ENCODE measurements around the gene TMTC4.

TMTC4 gene

GRCh38 chr13:100597253-100597652 is 77.3 kb downstream of the TMTC4 start:
- H3K79me2 ChIP-seq (ENCODE audit: insufficient read depth, low read length) = no peaks in the 10 kb centered on the region
- TF ChIP-seq EZH2phosphoT487 (conservative IDR thresholded peaks at IDR 0.05; ENCODE audit: low read length) (no peak), CTCF (IDR thresholded peaks at IDR 0.05; ENCODE audit: insufficient read depth, low read length, poor library complexity, severe bottlenecking) (no peak)
- H3F3A ChIP-seq (ENCODE audit: insufficient read depth) = no peaks in the 10 kb centered on the region
- H3K9me3 ChIP-seq (ENCODE audit: insufficient read depth, low read length) = no peaks in the 10 kb centered on the region
- H3K27me3 ChIP-seq (ENCODE audit: low read length) = no peaks in the 10 kb centered on the region
- no peak overlapping the region for H2AFZ ChIP-seq (ENCODE audit: low read depth, low read length, severe bottlenecking)
- no peaks in the 10 kb centered on the region for H4K20me1 ChIP-seq (ENCODE audit: low read depth, low read length)
- no peak overlapping the region for H3K9ac ChIP-seq (ENCODE audit: low read length)
- H3K27ac ChIP-seq (ENCODE audit: low read depth, low read length) = no peak overlapping the region
- no peaks in the 10 kb centered on the region for H3K36me3 ChIP-seq (ENCODE audit: low read length)
- H3K4me2 ChIP-seq (ENCODE audit: low read depth, low read length, poor library complexity, severe bottlenecking) = no peak overlapping the region
- no peaks in the 10 kb centered on the region for H3K9me2 ChIP-seq (replicated peaks; ENCODE audit: insufficient read depth, low read length)
- no peak overlapping the region for H3K4me3 ChIP-seq (ENCODE audit: insufficient read depth, low read length, poor library complexity, severe bottlenecking)

DNA sequence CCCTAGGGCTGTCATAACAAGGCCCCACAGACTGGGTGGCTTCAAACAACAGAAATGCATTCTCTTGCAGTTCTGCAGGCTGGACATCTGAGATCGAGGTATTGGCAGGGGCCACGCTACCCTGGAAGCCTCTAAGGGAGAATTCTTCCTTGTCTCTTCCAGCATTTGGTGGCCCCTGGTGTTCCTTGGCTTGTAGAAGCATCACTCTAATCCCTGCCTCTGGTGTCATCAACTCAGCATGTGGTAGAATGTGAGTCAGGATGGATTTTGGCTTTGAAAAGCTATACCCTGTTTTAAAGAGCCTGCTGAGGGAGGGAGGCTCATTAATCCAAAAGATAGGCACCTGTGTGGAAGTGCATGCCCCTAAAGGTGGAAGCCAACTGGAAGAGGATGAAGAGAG is 78.1 kb downstream of the TMTC4 start:
- no peaks in the 10 kb centered on the region for H3F3A ChIP-seq (ENCODE audit: insufficient read depth)
- H3K4me3 ChIP-seq (ENCODE audit: insufficient read depth, low read length, poor library complexity, severe bottlenecking) = no peak overlapping the region
- no peaks in the 10 kb centered on the region for H3K27me3 ChIP-seq (ENCODE audit: low read length)
- no peaks in the 10 kb centered on the region for H3K36me3 ChIP-seq (ENCODE audit: low read length)
- no peak overlapping the region for H3K27ac ChIP-seq (ENCODE audit: low read depth, low read length)
- H2AFZ ChIP-seq (ENCODE audit: low read depth, low read length, severe bottlenecking) = no peak overlapping the region
- H3K79me2 ChIP-seq (ENCODE audit: insufficient read depth, low read length) = no peaks in the 10 kb centered on the region
- no peak overlapping the region for H3K9ac ChIP-seq (ENCODE audit: low read length)
- no peaks in the 10 kb centered on the region for H3K9me3 ChIP-seq (ENCODE audit: insufficient read depth, low read length)
- H4K20me1 ChIP-seq (ENCODE audit: low read depth, low read length) = no peaks in the 10 kb centered on the region
- H3K4me2 ChIP-seq (ENCODE audit: low read depth, low read length, poor library complexity, severe bottlenecking) = no peak overlapping the region
- TF ChIP-seq CTCF (IDR thresholded peaks at IDR 0.05; ENCODE audit: insufficient read depth, low read length, poor library complexity, severe bottlenecking) = no peak
- TF ChIP-seq EZH2phosphoT487 (conservative IDR thresholded peaks at IDR 0.05; ENCODE audit: low read length) = no peak
- H3K9me2 ChIP-seq (replicated peaks; ENCODE audit: insufficient read depth, low read length) = no peaks in the 10 kb centered on the region

- Histone ChIP-seq H3K4me3 (ENCODE audit: insufficient read depth, low read length, poor library complexity, severe bottlenecking) (no peak overlapping the region), H3K4me2 (ENCODE audit: low read depth, low read length, poor library complexity, severe bottlenecking) (no peak overlapping the region), H3K27ac (ENCODE audit: low read depth, low read length) (no peak overlapping the region), H3K27me3 (ENCODE audit: low read length) (no peaks in the 10 kb centered on the region), H3K9me2 (replicated peaks; ENCODE audit: insufficient read depth, low read length) (no peaks in the 10 kb centered on the region), H3K79me2 (ENCODE audit: insufficient read depth, low read length) (no peaks in the 10 kb centered on the region), H2AFZ (ENCODE audit: low read depth, low read length, severe bottlenecking) (no peak overlapping the region), H3F3A (ENCODE audit: insufficient read depth) (no peaks in the 10 kb centered on the region), H3K36me3 (ENCODE audit: low read length) (no peaks in the 10 kb centered on the region), H3K9me3 (ENCODE audit: insufficient read depth, low read length) (no peaks in the 10 kb centered on the region), H4K20me1 (ENCODE audit: low read depth, low read length) (no peaks in the 10 kb centered on the region), H3K9ac (ENCODE audit: low read length) (no peak overlapping the region)
- peak; percentile 11 for TF ChIP-seq CTCF (IDR thresholded peaks at IDR 0.05; ENCODE audit: insufficient read depth, low read length, poor library complexity, severe bottlenecking)
- no peak for TF ChIP-seq EZH2phosphoT487 (conservative IDR thresholded peaks at IDR 0.05; ENCODE audit: low read length)
Observed at GRCh38 chr13:100594731-100595130, 79.9 kb downstream of the TMTC4 start.

Measured in SU-DHL-6 (cell line).